Psoas muscle (tissue), 8 donors: ENCODE results near the gene BCL6B. TPM values are rescaled to one million over a fixed set of nuclear protein-coding genes. Genes with fewer than 3 reads are reported as not detected.
A peak's percentile ranks its signal among the peaks of the same experiment; 100 is the strongest.

ENCODE experiments used
- ATAC-seq, 4 donors: fragments of 200-7000 bp; cut with Tn5 transposase; one replicate each; pipeline ENCODE4 v1.9.1; 2020; ENCODE audit warnings: moderate library complexity in 3 of 4, mild to moderate bottlenecking in 2 of 4
- DNase-seq, 2 donors: peaks; one replicate each; pipeline ENCODE4 v3.0.0-alpha.2; 2020
- H3K27ac ChIP-seq: fragments of 200-600 bp; one replicate; pipeline ENCODE4 v1.8.0; 2022
- H3K27me3 ChIP-seq, 3 donors: fragments of 200-600 bp in 1 of 3; one replicate each; pipeline versions ENCODE4 v1.6.1 to v1.8.0; 2013 to 2022; ENCODE audit warnings: low read length in 2 of 3, mild to moderate bottlenecking in 2 of 3, moderate library complexity in 1 of 3; ENCODE audit not compliant: insufficient read depth in 3 of 3
- H3K36me3 ChIP-seq, 2 donors: fragments of 200-600 bp in 1 of 2; one replicate each; pipeline versions ENCODE4 v1.6.1 to v1.8.0; 2013 to 2022; ENCODE audit warnings: low read depth in 1 of 2, mild to moderate bottlenecking in 1 of 2, moderate library complexity in 1 of 2; ENCODE audit not compliant: insufficient read depth in 1 of 2
- H3K4me1 ChIP-seq: fragments of 200-600 bp; one replicate; pipeline ENCODE4 v1.8.0; 2022
- H3K4me3 ChIP-seq: fragments of 200-600 bp; one replicate; pipeline ENCODE4 v1.8.0; 2022; ENCODE audit warnings: mild to moderate bottlenecking
- H3K9me3 ChIP-seq: fragments of 200-600 bp; one replicate; pipeline ENCODE4 v1.8.0; 2022
- CTCF ChIP-seq: fragments of 200-600 bp; IDR thresholded peaks from one replicate; pipeline ENCODE4 v1.8.0; 2022; ENCODE audit warnings: antibody characterized with exemption
- WGBS, 3 donors: extraction: QIAGEN DNeasy Blood & Tissue Kit; methylation state at CpG; one replicate each; pipeline versions ENCODE4 v1.1.6 to v1.1.7; 2013; 5-methylcytosine and 5-hydroxymethylcytosine counted together
- intact Hi-C, 2 donors: fragments of 100-400 bp; cut with DNase I; formaldehyde crosslinking; loops; one replicate each; pipeline versions ENCODE4 v1.11.0 to v1.14.2; 2022
- polyA plus RNA-seq, 3 donors: library from polyadenylated mRNA; stranded (reverse); fragments of 200-250 nt; gene quantifications; one replicate each; pipeline ENCODE4 v1.2.3, GENCODE V29; 2013
- total RNA-seq, 4 donors: library from RNA; stranded (reverse); fragmentation: NEBNext Ultra II Directional in 2 of 4; extraction: Animal tissue kit (Norgen Biotek cat#: 25700) in 2 of 4; gene quantifications; one replicate each; pipeline versions ENCODE4 v1.2.1 to v1.2.4, GENCODE V29; 2021 to 2023
- donor health status: healthy with polysubstance abuse.
- donor health status: DM: no; HTN: no; CAD: no; lungs with moderate emphysema.
- donor health status: Bipolar disorder and iron deficiency.
- donor health status: healthy.
- donor health status: DM: yes; HTN: yes; CAD: no.
- donor health status: DM: no; HTN: no; CAD: no.
- donor health status: DM: no; HTN: no; CAD: no.
- donor health status: DM: yes; HTN: yes; CAD: no.

Gene BCL6B
- total and polyA plus RNA-seq, 7 donors, result 2.0 to 11.9 (median 6.1) TPM

- intact Hi-C loops, result loop anchor here (1.0 to 10.0 kb wide), 3 partner anchors 92 to 341 kb away; no protein-coding TSS in a partner anchor
- H3K4me3 ChIP-seq, result no peak overlapping the region
- no peaks in the 10 kb centered on the region for H3K27me3 ChIP-seq
- ATAC-seq (no peak), DNase-seq (no peak)
- no peak overlapping the region for H3K27ac ChIP-seq
- no peaks in the 10 kb centered on the region for H3K9me3 ChIP-seq
- no peak for TF ChIP-seq CTCF
- peaks cover 7 to 45% of the 10 kb centered on the region in 2 donors for H3K36me3 ChIP-seq
- peaks cover 9% of the 10 kb centered on the region for H3K4me1 ChIP-seq
- 82 to 90% (median 87%) methylated on average over 6 of the region's 7 CpGs for WGBS, 3 donors
These were observed 17.1 kb upstream of the BCL6B start for GRCh38 chr17:7005716-7006115.

- Histone ChIP-seq H3K4me1 (peaks cover 17% of the 10 kb centered on the region), H3K4me3 (no peak overlapping the region), H3K27ac (no peak overlapping the region), H3K27me3 (no peaks in the 10 kb centered on the region), H3K9me3 (no peaks in the 10 kb centered on the region), H3K36me3 (peaks cover 4 to 31% of the 10 kb centered on the region in 2 donors)
- TF ChIP-seq CTCF, result no peak
- WGBS, 3 donors, result 85 to 95% (median 90%) methylated on average over 2 of the region's 2 CpGs
- ATAC-seq (no peak), DNase-seq (no peak)
- intact Hi-C loops, result loop anchor here (10.0 kb wide), 2 partner anchors 162 to 342 kb away; no protein-coding TSS in a partner anchor
These were observed 15.7 kb upstream of the BCL6B start for GRCh38 chr17:7007143-7007542.

- Histone ChIP-seq H3K4me3 (peak overlapping the region; percentile 82), H3K27ac (no peak overlapping the region), H3K36me3 (peaks cover 2 to 16% of the 10 kb centered on the region in 2 donors), H3K27me3 (no peaks in the 10 kb centered on the region), H3K4me1 (peaks cover 28% of the 10 kb centered on the region), H3K9me3 (no peaks in the 10 kb centered on the region)
- DNase-seq (no peak), ATAC-seq (no peak)
- intact Hi-C loops, result loop anchor here in 1 of 2 donors (5.0 kb wide), 1 partner anchor 358 kb away; the partner anchor contains the start of genes C17orf100 and MED31
- TF ChIP-seq CTCF, result no peak
- WGBS, 3 donors, result 84 to 87% (median 86%) methylated on average over 2 of the region's 2 CpGs
These were observed 12.3 kb upstream of the BCL6B start for GRCh38 chr17:7010523-7010922.

GRCh38 chr17:7011415-7011814 lies 11.4 kb upstream of the BCL6B start:
- H3K27ac ChIP-seq, result no peak overlapping the region
- no peaks in the 10 kb centered on the region for H3K9me3 ChIP-seq
- peaks cover 2 to 18% of the 10 kb centered on the region in 2 donors for H3K36me3 ChIP-seq
- peak in 1 of 2 donors; percentile 36 for DNase-seq
- intact Hi-C loops, result loop anchor here in 1 of 2 donors (5.0 kb wide), 1 partner anchor 359 kb away; the partner anchor contains the start of genes C17orf100 and MED31
- peak overlapping the region; percentile 82 for H3K4me3 ChIP-seq
- no peak for ATAC-seq
- 41 to 55% (median 41%) methylated on average over 14 of the region's 14 CpGs for WGBS, 3 donors
- H3K27me3 ChIP-seq, result no peaks in the 10 kb centered on the region
- no peak for TF ChIP-seq CTCF
- peaks cover 33% of the 10 kb centered on the region for H3K4me1 ChIP-seq

GRCh38 chr17:7011942-7012254 lies 11.0 kb upstream of the BCL6B start:
- peaks cover 33% of the 10 kb centered on the region for H3K4me1 ChIP-seq
- 0 to 1% (median 1%) methylated on average over 6 of the region's 6 CpGs for WGBS, 3 donors
- H3K27ac ChIP-seq, result peak overlapping the region; percentile 98

More at GRCh38 chr17:7011942-7012254, 11.0 kb upstream of the BCL6B start:
- H3K27me3 ChIP-seq, result no peaks in the 10 kb centered on the region
- no peak for ATAC-seq
- no peaks in the 10 kb centered on the region for H3K9me3 ChIP-seq
- H3K4me3 ChIP-seq, result peak overlapping the region; percentile 82
- no peak for DNase-seq
- intact Hi-C loops, result loop anchor here in 1 of 2 donors (5.0 kb wide), 1 partner anchor 360 kb away; the partner anchor contains the start of genes C17orf100 and MED31
- peaks cover 2 to 23% of the 10 kb centered on the region in 2 donors for H3K36me3 ChIP-seq
- TF ChIP-seq CTCF, result no peak
